ENCODE results near the gene PGBD2.
"Not testable (repeated sequence)": the region's sequence is repeated elsewhere in the genome, so short reads cannot be mapped to it uniquely, and the experiment has no call there.

The PGBD2 gene

GRCh38 chr1:248890549-248891498 lies 15.2 kb upstream of the PGBD2 start:
- no peak for DNase-seq

- DNase-seq, result no peak
Observed at GRCh38 chr1:248891758-248892157, 14.3 kb upstream of the PGBD2 start.

- no peak for DNase-seq
Observed at GRCh38 chr1:248892590-248892989, 13.4 kb upstream of the PGBD2 start.

- no peak for DNase-seq
Observed at GRCh38 chr1:248894837-248895236, 11.2 kb upstream of the PGBD2 start.

- no peak for DNase-seq
Observed at GRCh38 chr1:248897412-248898337, 8.4 kb upstream of the PGBD2 start.

- no peak for DNase-seq
Observed at GRCh38 chr1:248900637-248901036, 5.4 kb upstream of the PGBD2 start.

GRCh38 chr1:248901578-248901977 lies 4.5 kb upstream of the PGBD2 start:
- no peak for DNase-seq

- no peak for DNase-seq
Observed at GRCh38 chr1:248904437-248905216, 1.4 kb upstream of the PGBD2 start.

- DNase-seq, result no peak
Observed at GRCh38 chr1:248905662-248906008, 400 bp upstream of the PGBD2 start.

- DNase-seq, result no peak
Observed at GRCh38 chr1:248906753-248907661, 972 bp downstream of the PGBD2 start.

GRCh38 chr1:248910761-248911160 lies 4.7 kb downstream of the PGBD2 start:
- no peak for DNase-seq

- no peak for DNase-seq
Observed at GRCh38 chr1:248913933-248914332, 7.9 kb downstream of the PGBD2 start.

- DNase-seq, result no peak
Observed at GRCh38 chr1:248914796-248915381, 8.9 kb downstream of the PGBD2 start.

GRCh38 chr1:248918131-248918530 lies 12.1 kb downstream of the PGBD2 start:
- DNase-seq, result no peak

GRCh38 chr1:248923352-248924338 lies 17.6 kb downstream of the PGBD2 start:
- DNase-seq, result no peak

- peak; percentile 31 to 33 for DNase-seq
Observed at GRCh38 chr1:248924696-248925532, 18.9 kb downstream of the PGBD2 start.

- DNase-seq, result not testable (repeated sequence)
Observed at GRCh38 chr1:248925859-248926258, 19.8 kb downstream of the PGBD2 start.

GRCh38 chr1:248926401-248927182 lies 20.6 kb downstream of the PGBD2 start:
- no peak for DNase-seq

All from activated CD4-positive, alpha-beta T cell treated with anti-CD3 and anti-CD28 coated beads, Interleukin-2, amount 50 U/mL, for 4 hours (primary cell).